DOHH2 (cell line): Measurements from ENCODE around the gene ANXA2.

Source experiments
- EZH2phosphoT487 ChIP-seq: fragments of 200-600 bp; sonication (generic); IDR thresholded peaks from 2 replicates; pipeline ENCODE4 v1.6.1; 2017; ENCODE audit warnings: borderline replicate concordance, mild to moderate bottlenecking, antibody characterized with exemption, low read length, moderate library complexity, mixed read lengths
- TF ChIP-seq, protein P1 (sequence below): fragments of 200-600 bp; sonication (generic); IDR thresholded peaks from one replicate; pipeline ENCODE4 v1.5.1; 2014; ENCODE audit warnings: antibody characterized with exemption, mild to moderate bottlenecking, low read depth, low read length; ENCODE audit not compliant: poor library complexity, severe bottlenecking

GRCh38 chr15:60328852-60329443, 68.8 kb downstream of the ANXA2 start:
- TF ChIP-seq, protein P1, sequence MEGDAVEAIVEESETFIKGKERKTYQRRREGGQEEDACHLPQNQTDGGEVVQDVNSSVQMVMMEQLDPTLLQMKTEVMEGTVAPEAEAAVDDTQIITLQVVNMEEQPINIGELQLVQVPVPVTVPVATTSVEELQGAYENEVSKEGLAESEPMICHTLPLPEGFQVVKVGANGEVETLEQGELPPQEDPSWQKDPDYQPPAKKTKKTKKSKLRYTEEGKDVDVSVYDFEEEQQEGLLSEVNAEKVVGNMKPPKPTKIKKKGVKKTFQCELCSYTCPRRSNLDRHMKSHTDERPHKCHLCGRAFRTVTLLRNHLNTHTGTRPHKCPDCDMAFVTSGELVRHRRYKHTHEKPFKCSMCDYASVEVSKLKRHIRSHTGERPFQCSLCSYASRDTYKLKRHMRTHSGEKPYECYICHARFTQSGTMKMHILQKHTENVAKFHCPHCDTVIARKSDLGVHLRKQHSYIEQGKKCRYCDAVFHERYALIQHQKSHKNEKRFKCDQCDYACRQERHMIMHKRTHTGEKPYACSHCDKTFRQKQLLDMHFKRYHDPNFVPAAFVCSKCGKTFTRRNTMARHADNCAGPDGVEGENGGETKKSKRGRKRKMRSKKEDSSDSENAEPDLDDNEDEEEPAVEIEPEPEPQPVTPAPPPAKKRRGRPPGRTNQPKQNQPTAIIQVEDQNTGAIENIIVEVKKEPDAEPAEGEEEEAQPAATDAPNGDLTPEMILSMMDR: peak; percentile 79
- TF ChIP-seq EZH2phosphoT487: no peak
